ENCODE results near the gene C16orf82.

Gene C16orf82

DNA sequence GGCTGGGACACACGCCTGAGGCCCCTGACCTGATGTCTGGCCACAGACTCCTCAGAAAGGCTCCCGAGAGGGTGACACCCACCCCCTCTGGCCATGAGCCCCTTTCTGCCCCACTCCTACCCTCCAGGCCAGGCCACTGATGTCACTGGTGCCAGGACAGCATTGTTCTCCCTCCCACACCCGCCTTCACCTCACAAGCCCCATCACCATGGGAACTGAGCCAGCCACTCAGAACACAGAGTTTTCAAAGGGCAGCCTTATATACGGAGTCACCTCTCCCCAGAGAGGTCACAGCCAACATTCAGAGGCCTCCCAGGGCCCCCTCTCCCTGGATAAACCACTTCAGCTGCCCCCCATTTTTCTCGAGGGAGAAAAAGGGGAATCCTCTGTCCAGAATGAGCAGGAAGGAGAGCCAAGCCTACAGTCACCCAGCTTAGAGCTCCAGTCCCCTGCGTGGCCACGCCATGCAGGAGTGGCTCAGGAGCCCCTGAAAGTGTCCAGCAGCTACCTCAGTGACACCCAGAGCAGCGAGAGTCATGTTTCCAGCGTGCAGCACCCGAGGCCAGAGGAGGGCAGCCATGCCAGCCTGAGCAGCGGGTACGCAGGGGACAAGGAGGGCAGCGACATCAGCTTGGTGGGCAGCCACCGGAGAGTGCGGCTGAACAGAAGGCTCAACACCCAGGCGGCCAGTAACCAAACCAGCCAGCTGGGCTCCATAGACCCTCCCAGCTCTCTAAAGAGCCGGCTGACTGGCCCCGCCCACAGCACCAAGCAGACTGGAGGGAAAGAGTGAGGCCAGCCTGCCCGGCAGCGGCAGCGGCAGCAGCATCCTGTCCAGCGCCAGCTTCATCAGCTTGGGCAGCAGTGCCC is at the start of gene C16orf82:
Gene C16orf82 (plus strand): TSS at position 260 of the 870 bp plus-strand sequence.
- in situ Hi-C loops (cut with MboI; ENCODE audit: low sequenced_read_pairs) = no loop called here

DNA sequence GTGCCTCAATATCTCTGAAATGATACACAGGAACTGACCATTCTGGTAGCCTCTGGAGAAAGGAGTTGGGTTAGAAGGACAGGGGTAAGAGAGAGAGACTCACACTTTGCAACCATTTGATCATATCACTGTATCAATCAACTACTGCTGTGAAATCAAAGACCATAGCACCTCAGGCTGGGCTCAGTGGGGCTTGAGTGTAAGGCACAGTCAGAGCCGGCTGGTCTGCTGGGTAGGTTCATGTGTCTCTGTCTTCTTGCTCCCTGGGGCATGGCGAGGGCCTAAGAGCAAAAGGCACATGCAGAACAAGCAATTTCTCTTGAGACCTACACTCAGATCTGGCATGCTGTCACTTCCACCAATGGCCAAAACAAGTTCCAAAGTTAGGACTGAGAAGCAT is 46.7 kb upstream of the C16orf82 start:
- in situ Hi-C loops (cut with MboI; ENCODE audit: low sequenced_read_pairs) = no loop called here

DNA sequence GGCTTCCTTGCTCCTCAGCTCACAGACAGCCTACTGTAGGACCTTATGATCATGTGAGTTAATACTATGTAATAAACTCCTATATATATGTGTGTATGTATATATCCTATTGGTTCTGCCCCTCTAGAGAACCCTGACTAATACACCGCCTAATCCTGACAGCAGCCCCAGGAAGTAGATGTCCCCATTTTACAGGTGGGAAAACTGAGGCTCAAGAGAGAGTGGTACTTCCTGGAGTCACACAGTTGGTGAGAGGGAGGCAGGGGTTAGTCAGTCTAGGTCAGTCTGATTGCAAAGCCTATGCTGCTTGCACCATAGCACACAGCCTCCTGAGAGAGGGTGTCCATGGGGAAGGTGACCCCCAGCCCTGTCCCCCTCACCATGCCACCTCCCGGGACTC is 42.7 kb upstream of the C16orf82 start:
- in situ Hi-C loops (cut with MboI; ENCODE audit: low sequenced_read_pairs) = no loop called here

DNA sequence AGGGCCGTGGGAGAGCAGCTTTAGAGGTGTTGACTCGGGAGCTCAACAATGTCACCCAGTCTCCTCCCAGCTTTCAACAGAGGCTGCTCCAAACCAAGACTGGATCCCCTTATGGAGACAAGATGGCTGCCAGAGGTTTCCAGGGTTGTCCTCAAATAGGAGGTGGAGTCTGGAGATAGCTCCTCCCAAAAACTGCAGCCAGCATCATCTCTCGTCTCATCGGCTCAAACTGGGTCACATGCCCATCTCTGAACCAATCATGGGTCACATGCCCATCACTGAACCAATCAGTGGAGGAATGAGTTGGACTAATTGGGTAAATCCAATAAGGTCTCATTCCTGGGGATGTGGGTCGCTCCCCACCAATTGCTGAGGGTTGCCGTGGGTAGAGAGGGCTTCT is 41.1 kb upstream of the C16orf82 start:
- in situ Hi-C loops (cut with MboI; ENCODE audit: low sequenced_read_pairs) = no loop called here

DNA sequence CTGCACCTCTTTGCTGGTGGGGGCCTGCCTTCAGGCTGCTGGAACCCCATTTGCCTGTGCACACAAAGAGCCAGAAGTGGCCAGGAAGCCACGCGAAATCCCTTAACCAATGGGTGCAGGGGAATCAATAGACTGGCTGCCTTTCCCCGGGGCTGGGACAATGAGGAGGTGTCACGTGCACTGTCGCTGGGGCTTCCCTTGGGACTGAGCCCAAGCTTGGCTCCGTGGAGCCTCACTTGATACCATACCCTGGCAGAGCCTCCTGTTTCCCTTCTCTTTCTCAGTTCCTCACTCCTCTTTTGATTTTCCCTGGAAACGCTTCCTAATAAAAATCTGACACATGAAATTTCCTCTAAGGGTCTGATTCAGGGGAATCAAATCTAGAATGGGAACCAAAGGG is 38.8 kb upstream of the C16orf82 start:
- in situ Hi-C loops (cut with MboI; ENCODE audit: low sequenced_read_pairs) = no loop called here

DNA sequence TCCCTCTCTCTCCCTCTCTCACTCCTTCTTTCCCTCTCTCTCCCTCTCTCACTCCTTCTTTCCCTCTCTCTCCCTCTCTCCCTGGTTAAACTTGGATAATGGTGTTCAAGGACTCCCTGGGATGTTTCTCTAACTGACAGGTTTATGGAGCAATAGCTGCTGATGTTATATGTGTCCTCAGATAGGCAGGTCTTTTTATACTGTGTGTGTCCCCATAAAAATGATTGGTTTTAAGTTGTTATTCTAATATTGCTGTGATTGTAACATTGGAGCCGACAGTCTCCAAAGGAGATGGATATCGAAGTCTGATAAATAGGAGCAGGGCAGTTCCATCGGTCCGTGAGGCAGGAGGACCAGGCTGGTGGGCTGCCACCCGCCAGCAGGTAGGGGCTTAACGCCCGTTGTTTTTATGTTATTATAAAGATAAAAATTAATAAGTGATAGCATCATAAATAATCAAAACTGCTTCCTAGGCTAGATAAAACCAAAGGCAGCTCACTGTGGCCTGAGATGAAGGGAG is 38.1 kb upstream of the C16orf82 start:
- in situ Hi-C loops (cut with MboI; ENCODE audit: low sequenced_read_pairs) = no loop called here

DNA sequence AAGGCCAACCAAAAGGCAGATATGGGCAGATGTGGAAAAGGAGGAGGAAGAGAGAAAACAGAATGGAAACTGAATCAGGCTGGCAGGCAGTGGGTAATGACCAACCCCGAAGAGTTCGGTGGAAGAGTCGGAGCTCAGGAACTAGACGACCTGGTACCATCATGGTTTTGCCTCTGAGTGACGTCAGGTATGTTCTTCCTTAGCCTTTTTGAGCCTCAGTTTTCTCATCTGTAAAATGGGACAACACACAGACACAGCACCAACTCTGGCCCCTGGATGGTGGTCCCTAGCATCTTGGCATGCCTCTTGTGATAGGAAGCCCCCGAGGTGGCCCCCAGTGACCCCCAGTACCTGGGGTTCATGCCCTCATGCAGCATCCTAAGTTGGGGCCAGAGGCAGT is 37.2 kb upstream of the C16orf82 start:
- in situ Hi-C loops (cut with MboI; ENCODE audit: low sequenced_read_pairs) = no loop called here

DNA sequence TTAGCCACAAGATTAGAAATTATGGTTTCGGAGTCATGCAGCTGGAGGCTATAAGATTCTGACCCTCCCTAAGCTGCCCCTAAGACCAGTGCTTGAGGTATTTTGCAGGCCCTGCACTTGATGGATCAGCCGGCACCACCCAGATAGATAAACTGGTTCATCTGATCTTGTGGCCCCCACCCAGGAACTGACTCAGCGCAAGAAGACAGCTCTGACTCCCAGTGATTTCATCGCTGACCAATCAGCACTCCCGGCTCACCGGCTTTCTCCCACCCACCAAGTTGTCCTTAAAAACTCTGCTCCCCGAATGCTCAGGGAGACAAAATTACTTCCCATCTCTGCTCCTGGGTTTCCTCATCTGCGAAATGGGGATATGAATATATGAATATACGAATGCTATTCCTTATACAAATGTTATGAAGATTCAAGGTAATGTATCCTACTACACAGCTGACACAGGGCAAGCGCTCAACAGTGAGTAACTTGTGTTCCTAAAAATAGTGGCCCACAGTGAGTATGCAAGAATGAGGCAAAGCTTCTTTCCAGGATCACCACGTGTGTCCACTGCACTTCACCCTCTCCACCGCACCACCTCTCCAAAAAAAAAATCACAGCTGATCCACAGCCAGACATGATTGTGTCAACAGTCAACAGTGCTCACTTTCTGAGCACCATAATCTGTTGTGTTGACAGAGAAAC is 33.3 kb upstream of the C16orf82 start:
- in situ Hi-C loops (cut with MboI; ENCODE audit: low sequenced_read_pairs) = no loop called here

DNA sequence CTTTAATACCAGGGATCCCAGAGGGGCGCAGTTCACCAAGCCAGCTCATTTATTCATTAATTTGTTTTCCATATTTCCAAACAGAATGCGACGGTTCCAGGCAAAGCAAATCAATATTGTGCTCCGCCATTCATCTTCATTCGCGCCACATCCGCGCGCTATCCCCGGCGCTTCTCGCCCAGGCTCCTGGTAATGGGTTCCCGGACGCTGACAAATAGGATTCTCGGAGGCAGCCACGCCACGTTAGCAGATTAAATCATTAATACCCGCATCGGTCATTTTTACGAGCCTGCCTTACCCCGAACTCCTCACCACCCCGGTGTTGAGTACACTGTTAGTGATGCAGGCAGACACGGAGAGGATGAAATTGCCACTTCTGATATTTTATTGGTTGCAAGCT is 26.0 kb upstream of the C16orf82 start:
- in situ Hi-C loops (cut with MboI; ENCODE audit: low sequenced_read_pairs) = no loop called here

DNA sequence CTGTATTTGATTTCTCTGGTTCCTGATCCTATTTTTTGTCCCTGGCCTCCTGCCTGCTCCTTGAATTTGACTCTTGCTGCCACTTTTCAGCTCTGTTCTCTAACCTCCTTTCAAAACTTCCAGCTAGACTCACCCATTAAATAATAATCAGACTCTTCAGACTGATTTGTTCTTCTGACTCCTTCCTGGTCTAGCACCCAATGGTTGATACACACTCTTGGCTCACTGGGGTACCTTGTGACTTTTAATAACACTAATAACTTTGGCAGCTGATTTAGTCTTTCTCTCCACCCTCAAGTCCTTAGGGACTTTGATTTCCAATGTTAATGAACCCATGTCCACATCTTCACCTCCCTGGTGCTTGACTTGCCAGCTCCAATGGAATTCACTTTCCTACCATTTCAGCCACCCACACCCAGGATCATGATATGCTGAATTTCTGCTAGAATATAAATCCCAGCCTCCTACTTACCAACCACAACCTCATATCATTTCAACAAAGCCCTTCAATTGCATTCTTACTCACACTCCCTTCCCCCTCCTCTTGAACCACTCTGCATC is 19.7 kb upstream of the C16orf82 start:
- in situ Hi-C loops (cut with MboI; ENCODE audit: low sequenced_read_pairs) = no loop called here

DNA sequence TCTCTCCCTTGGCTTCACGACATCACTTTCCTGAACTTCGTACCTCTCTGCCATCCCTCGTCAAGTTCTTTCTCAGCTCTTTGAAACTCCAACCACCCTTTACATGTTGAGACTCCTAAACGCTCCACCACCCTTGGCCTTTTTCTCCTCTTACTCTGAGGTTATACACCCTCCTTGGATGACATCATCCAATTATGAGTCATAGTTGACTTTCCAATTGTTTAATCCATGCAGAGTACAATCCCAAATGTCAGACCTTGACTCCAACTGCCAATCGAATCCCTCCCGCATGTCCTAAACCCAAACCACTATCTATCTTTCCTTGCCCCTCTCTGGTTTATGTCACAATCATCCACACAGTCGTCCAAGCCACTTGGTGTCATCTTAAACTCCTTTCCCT is 18.4 kb upstream of the C16orf82 start:
- in situ Hi-C loops (cut with MboI; ENCODE audit: low sequenced_read_pairs) = no loop called here

DNA sequence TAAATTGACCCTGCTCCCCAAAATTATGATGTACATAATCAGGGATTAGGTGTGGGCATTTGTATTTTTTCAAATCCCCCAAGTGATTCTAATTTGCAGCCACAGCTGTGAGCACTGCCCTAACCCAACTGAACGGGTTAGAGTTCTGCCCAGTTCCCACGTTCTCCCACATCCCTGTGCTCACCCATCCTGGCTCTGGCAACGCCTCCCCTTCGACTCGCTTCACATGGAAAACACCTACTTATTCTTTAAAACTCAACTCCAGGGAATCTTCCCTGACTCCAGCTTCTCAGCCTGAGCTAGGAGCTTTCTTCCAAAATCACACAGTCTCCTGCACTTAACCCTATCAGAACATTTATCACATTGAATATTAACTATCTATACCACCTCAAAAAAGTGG is 17.6 kb upstream of the C16orf82 start:
- in situ Hi-C loops (cut with MboI; ENCODE audit: low sequenced_read_pairs) = no loop called here

DNA sequence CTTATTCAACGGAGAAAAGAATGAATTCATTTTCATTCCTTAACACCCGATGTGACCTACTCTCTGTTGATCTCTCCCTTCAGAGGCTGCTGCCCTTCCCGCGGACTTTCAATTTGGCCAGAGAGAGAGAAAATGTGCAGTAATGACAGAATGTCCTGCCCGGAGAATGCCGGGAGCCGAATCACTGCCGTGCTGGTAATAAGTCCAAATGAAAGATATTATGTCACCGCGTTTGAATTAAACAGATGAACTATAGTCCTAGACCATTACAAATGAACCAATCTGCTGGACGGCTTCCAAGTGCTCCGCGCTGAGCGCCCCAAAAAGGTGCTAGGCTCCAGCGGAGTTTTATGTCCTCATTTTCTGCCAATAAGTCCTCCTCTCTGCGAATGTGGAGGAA is 14.7 kb upstream of the C16orf82 start:
- in situ Hi-C loops (cut with MboI; ENCODE audit: low sequenced_read_pairs) = no loop called here

DNA sequence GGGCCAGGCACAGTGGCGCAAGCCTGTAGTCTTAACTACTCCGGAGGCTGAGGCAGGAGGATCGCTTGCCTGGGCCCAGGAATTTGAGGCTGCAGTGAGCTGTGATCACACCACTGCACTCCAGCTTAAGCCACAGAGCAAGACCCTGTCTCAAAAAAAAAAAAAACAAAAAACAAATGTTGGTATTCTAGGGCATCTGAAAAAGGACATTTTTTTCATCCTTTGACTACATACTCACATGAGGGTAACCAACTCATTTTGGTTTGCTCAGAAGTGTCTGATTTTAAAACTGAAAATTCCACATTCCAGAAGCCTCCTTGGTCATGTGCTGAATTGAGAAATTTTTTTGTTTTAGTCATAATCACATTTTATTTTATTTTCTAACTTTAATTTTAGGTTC is 12.7 kb upstream of the C16orf82 start:
- in situ Hi-C loops (cut with MboI; ENCODE audit: low sequenced_read_pairs) = no loop called here

DNA sequence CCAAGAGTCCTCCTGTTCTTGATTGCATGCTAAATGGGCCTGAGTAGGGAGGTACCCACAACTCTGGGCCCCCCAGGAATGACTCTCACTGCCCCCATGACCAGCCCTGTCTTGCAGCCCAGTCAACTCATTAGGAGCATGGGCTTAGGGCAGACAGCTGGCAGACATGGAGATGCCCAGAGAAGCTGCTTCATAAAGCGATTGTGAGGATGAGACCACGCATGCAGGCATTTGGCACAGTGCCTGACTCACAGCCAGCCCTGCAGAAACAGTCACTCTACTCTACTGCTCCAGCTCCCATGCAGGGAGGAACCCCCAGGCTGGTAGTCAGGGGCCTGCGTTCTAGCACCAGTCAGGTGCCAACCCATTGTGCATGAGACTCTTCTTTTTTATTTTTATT is 8.4 kb upstream of the C16orf82 start:
- in situ Hi-C loops (cut with MboI; ENCODE audit: low sequenced_read_pairs) = no loop called here

DNA sequence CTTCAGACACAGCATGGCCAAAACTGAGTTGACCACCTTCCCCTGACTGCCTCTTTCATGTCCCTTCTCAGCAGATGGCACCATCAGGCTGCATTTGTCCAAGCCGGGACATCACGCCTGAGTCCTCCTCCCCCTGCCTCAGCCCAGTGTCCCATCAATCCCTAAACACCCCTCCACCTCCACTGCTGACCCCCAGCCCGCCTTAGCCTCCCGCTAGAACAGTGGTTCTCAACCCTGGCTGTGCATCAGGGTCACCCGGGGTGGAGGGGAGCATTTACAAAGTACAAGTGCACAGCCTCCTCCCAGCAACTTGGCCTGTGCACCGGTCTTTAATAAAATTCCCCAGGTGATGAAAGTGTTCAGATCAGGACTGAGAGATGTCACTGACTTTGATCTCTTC is 4.0 kb downstream of the C16orf82 start:
- in situ Hi-C loops (cut with MboI; ENCODE audit: low sequenced_read_pairs) = no loop called here

DNA sequence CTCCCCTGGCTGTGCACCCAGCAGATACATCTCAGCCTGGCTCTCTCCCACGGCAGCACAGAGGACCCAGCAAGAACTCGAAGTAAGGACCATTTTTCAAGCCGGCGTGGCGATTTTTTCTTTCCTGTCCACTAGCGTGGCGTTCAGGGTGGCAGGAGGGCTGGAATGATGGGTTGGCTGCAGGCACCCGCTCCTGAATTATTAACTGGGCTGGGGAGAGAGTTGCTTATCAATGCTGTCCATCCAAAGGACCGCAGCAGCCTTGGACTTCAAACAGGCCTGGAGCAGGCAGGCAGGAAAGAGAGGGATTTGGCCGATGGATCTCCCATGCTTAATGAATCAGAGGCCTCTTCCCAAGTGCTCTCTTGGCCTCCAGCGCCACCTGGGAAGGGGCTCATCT is 7.0 kb downstream of the C16orf82 start:
- in situ Hi-C loops (cut with MboI; ENCODE audit: low sequenced_read_pairs) = no loop called here

DNA sequence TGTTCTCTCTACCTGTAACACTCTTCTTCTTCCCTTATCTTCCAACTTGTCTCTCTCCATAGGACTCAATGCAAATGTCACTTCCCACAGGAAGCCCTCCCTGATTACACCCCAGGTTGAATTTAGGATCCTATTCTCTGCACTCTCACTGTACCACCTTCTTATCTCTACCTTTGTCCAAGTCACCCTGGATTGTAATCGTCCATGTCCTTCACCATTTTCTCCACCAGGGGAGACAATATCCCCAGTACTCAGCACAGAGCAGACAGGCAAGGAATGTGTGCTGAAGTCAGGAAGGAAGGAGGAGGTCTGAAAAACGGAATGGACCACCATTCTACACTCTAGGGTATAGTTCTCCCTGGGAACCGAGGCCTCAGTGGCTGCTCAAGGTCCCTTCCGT is 14.2 kb downstream of the C16orf82 start:
- in situ Hi-C loops (cut with MboI; ENCODE audit: low sequenced_read_pairs) = no loop called here

DNA sequence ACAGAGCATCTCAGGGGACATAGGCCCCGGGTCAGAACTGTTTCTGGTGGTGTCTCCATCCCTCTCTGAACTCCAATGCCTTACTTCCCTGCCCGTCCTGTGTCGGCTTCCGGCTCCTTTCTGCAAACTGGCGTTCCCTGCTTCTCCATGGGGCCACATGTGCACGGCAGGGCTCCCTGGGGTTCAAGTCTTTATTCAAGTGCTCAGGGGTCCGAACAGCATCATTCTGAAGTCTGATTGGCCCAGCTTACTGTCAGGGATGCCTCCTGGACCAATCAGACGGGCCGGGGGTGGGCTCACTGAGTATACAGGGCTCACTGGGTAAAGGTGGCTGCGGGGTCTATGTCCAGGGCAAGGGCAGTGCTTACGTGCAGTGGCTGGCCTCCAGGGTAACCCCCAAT is 17.1 kb downstream of the C16orf82 start:
- in situ Hi-C loops (cut with MboI; ENCODE audit: low sequenced_read_pairs) = no loop called here

DNA sequence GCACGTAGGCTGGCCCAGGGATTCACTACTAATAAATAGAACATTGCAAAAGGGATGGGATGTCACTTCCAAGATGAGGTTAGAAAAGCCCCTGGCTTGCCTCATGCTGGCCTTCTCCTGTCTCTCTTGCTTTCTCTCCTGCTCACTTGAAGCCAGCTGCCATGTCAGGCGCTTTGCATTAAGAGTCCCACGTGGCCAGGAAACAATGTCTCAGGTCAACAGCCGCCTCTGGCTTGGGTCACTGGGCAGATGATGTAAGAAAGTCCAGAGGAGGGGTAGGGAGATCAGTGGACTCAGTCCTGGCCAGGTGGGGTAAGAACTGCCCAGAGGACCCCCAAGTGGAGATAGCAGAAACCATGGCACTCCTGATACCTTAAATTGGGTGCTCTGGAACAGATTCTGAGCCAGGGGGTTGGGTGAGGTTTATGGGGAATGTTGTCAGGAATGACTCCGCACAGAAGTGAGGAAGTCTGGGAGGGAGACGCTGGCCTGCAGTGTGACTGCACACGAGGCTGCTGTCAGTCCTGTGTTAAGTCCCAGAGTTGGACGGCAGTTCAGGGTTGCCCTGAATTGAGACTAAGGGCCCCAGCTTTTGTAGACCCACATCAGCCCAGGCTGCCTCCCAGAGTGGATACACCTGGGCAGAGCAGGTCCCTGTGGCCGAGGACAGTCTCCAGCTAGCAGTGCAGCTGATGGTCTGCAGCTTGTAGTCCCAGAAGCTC is 17.7 kb downstream of the C16orf82 start:
- in situ Hi-C loops (cut with MboI; ENCODE audit: low sequenced_read_pairs) = no loop called here

DNA sequence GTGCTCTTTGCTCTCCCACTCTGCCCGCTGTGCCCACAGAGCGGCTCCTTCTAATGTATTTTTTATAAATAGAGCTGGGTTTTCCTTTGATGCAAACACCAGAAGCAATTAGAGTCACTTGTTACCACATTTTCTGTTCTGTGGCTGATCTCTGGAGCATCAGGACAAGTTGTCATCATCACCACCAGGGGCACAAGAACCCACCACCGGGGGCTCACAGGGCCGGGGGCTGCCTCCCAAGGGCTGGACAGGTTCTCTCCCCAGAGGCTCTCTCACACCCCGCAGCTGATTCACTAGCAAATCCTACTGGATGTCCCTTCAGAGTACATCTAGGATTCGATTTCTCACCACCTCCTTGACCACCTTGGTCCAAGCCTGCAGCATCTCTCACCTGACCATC is 18.5 kb downstream of the C16orf82 start:
- in situ Hi-C loops (cut with MboI; ENCODE audit: low sequenced_read_pairs) = no loop called here

Measured in HL-60/S4 treated with retinoic acid at 250 ng/mL for 4 days and 3 days (cell line).